Measurements from ENCODE around the gene FJX1. TPM values are rescaled to one million over a fixed set of nuclear protein-coding genes. Genes with fewer than 3 reads are reported as not detected.

Gene FJX1
- total RNA-seq, 1 donor from 2014 or later, result 34.3 TPM

DNA sequence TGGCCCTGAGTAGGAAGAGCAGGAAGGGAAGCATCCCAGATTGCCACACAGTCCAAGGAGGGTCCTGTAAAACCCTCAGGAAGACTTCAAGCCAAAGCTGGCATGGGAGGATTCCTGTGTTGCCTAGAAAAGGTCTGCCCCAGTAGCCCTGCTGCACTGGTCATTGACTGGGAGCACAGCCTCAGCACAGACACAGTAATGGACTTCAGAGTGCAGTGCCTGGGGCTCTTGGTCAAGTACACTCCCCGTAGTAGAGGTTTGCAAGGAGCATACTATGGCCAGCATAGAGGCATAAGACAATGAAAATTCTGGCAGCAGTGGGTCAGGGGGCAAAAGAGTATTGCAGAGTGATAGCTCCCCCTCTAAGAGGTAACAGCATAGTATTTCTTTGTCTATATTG, 36.2 kb upstream of the FJX1 start:
- no peak for DNase-seq (ENCODE audit: low spot score)
- H3K9me3 Mint-ChIP-seq (ENCODE audit: unreplicated experiment), result no peaks in the 10 kb centered on the region
- H3K4me3 Mint-ChIP-seq (ENCODE audit: unreplicated experiment), result no peak overlapping the region
- H3K27ac Mint-ChIP-seq (ENCODE audit: unreplicated experiment), result no peak overlapping the region
- H3K4me1 Mint-ChIP-seq (ENCODE audit: unreplicated experiment), result peaks cover 19% of the 10 kb centered on the region
- TF ChIP-seq, protein P1, sequence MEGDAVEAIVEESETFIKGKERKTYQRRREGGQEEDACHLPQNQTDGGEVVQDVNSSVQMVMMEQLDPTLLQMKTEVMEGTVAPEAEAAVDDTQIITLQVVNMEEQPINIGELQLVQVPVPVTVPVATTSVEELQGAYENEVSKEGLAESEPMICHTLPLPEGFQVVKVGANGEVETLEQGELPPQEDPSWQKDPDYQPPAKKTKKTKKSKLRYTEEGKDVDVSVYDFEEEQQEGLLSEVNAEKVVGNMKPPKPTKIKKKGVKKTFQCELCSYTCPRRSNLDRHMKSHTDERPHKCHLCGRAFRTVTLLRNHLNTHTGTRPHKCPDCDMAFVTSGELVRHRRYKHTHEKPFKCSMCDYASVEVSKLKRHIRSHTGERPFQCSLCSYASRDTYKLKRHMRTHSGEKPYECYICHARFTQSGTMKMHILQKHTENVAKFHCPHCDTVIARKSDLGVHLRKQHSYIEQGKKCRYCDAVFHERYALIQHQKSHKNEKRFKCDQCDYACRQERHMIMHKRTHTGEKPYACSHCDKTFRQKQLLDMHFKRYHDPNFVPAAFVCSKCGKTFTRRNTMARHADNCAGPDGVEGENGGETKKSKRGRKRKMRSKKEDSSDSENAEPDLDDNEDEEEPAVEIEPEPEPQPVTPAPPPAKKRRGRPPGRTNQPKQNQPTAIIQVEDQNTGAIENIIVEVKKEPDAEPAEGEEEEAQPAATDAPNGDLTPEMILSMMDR (IDR thresholded peaks at IDR 0.05; ENCODE audit: unreplicated experiment), result no peak
- H3K27me3 Mint-ChIP-seq (ENCODE audit: unreplicated experiment), result peaks cover 9% of the 10 kb centered on the region
- H3K36me3 Mint-ChIP-seq (ENCODE audit: low read depth, unreplicated experiment), result no peaks in the 10 kb centered on the region

DNA sequence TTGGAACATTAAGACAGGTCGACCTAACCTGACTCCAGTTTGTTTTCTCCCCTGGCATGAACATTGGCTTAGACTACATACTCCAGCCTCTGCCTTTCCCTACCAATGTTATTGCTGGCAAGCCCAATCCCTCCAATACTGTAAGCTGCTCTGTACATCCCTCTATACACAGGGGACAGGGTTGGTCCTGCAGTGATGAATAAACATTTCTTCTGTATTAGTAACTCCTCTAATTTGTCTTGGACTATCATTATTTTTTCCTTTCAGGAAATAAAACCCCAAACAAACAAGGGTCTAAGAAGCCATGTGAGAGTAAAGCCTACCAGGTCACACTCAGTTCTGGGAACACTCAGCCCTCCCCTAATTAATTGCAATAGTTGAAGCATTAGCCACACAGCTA, 35.1 kb upstream of the FJX1 start:
- H3K27ac Mint-ChIP-seq (ENCODE audit: unreplicated experiment), result no peak overlapping the region
- no peak overlapping the region for H3K4me3 Mint-ChIP-seq (ENCODE audit: unreplicated experiment)
- DNase-seq (ENCODE audit: low spot score), result no peak
- H3K9me3 Mint-ChIP-seq (ENCODE audit: unreplicated experiment), result no peaks in the 10 kb centered on the region
- H3K36me3 Mint-ChIP-seq (ENCODE audit: low read depth, unreplicated experiment), result no peaks in the 10 kb centered on the region
- H3K27me3 Mint-ChIP-seq (ENCODE audit: unreplicated experiment), result peaks cover 9% of the 10 kb centered on the region
- peaks cover 22% of the 10 kb centered on the region for H3K4me1 Mint-ChIP-seq (ENCODE audit: unreplicated experiment)
- TF ChIP-seq, protein P1 (IDR thresholded peaks at IDR 0.05; ENCODE audit: unreplicated experiment), result no peak

DNA sequence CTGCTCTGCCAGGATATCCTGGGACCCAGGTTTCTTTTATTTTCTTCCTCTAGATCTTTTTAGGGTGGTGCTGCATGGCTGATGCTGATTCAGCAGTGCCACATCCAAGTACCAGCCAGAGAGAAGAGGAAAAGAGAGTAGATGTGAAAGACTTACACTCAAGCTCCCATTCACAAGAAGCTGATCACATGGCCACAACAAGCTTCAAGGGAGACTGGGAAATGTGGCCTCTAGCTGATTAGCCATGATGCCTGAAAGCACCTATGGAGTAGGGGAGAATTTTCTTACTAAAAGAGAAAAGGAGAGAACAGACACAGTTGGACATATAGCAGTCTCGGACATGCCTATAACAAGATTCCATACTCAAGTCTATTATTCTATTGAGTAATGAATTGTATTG, 34.4 kb upstream of the FJX1 start:
- no peaks in the 10 kb centered on the region for H3K9me3 Mint-ChIP-seq (ENCODE audit: unreplicated experiment)
- TF ChIP-seq, protein P1 (IDR thresholded peaks at IDR 0.05; ENCODE audit: unreplicated experiment), result no peak
- peaks cover 9% of the 10 kb centered on the region for H3K27me3 Mint-ChIP-seq (ENCODE audit: unreplicated experiment)
- no peak overlapping the region for H3K27ac Mint-ChIP-seq (ENCODE audit: unreplicated experiment)
- H3K36me3 Mint-ChIP-seq (ENCODE audit: low read depth, unreplicated experiment), result no peaks in the 10 kb centered on the region
- H3K4me3 Mint-ChIP-seq (ENCODE audit: unreplicated experiment), result no peak overlapping the region
- no peak for DNase-seq (ENCODE audit: low spot score)
- peaks cover 22% of the 10 kb centered on the region for H3K4me1 Mint-ChIP-seq (ENCODE audit: unreplicated experiment)

DNA sequence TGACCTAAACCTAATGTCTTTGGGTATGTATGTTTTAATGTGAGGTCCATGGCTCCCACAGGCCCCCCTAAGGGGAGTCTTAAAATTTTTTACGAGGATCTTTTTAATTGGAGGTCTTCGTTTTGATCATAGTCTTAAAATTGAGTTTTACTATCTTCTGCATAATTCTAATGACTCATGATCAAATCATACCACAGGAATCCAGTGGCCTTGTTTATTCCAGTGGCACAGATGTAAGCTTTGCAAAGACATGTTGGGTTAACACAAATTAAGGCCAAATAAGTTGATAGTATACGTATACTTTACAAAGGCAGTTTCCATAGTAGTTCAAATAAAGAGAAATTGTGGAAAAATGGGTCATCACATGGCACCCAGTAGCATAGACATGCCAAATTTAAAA, 33.9 kb upstream of the FJX1 start:
- peaks cover 3% of the 10 kb centered on the region for H3K36me3 Mint-ChIP-seq (ENCODE audit: low read depth, unreplicated experiment)
- no peak overlapping the region for H3K27ac Mint-ChIP-seq (ENCODE audit: unreplicated experiment)
- H3K27me3 Mint-ChIP-seq (ENCODE audit: unreplicated experiment), result peaks cover 12% of the 10 kb centered on the region
- no peak overlapping the region for H3K4me3 Mint-ChIP-seq (ENCODE audit: unreplicated experiment)
- peaks cover 21% of the 10 kb centered on the region for H3K4me1 Mint-ChIP-seq (ENCODE audit: unreplicated experiment)
- no peak for DNase-seq (ENCODE audit: low spot score)
- TF ChIP-seq, protein P1 (IDR thresholded peaks at IDR 0.05; ENCODE audit: unreplicated experiment), result no peak
- H3K9me3 Mint-ChIP-seq (ENCODE audit: unreplicated experiment), result no peaks in the 10 kb centered on the region

DNA sequence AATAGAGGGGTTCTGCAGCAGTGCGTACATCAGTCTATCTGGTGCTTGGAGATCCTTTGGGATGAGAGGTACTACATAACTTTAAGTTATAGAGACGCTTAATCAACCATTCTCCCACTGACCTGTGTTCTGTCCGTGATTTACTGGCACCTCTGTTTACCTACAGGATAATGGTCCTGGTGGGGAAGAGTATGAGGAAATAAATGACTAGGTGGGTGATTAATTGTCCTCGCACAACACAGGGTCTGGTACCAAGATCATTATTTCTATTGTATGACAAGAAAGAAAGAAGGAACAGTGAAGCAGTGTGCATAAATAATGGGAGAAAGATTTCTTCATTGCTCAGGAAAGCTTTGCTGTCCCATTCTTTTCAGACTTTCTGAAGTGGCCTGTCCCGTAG, 32.8 kb upstream of the FJX1 start:
- TF ChIP-seq, protein P1 (IDR thresholded peaks at IDR 0.05; ENCODE audit: unreplicated experiment), result no peak
- Mint-ChIP-seq H3K27ac (ENCODE audit: unreplicated experiment) (peak overlapping the region; percentile 54), H3K36me3 (ENCODE audit: low read depth, unreplicated experiment) (peaks cover 3% of the 10 kb centered on the region), H3K9me3 (ENCODE audit: unreplicated experiment) (no peaks in the 10 kb centered on the region), H3K4me1 (ENCODE audit: unreplicated experiment) (peaks cover 12% of the 10 kb centered on the region), H3K27me3 (ENCODE audit: unreplicated experiment) (peaks cover 12% of the 10 kb centered on the region), H3K4me3 (ENCODE audit: unreplicated experiment) (no peak overlapping the region)
- no peak for DNase-seq (ENCODE audit: low spot score)

Data from endothelial cell (in vitro differentiated cells).